Measurements from ENCODE around the gene SHANK3.

GRCh38 chr22:50702821-50703725 is 30.4 kb downstream of the SHANK3 start:
- TF ChIP-seq CTCF (IDR thresholded peaks at IDR 0.05) (no peak), POLR2A (IDR thresholded peaks at IDR 0.05) (no peak), POLR2AphosphoS5 (IDR thresholded peaks at IDR 0.05) (no peak), EP300 (IDR thresholded peaks at IDR 0.05; ENCODE audit: low read depth) (no peak)

All from transverse colon (tissue), 4 donors.